Panc1 (cell line): Measurements from ENCODE around the gene SFRP5.

Experiments
- CTCF ChIP-seq: fragments of 450-650 bp; IDR thresholded peaks from 2 replicates; pipeline ENCODE4 v1.5.1; 2017; ENCODE audit warnings: mild to moderate bottlenecking
- POLR2AphosphoS5 ChIP-seq: IDR thresholded peaks from 2 replicates; pipeline ENCODE4 v1.6.1; 2012; ENCODE audit warnings: mild to moderate bottlenecking, low read depth, low read length, moderate library complexity

GRCh38 chr10:97759158-97759887 lies 12.5 kb downstream of the SFRP5 start:
- peak; percentile 98 for TF ChIP-seq CTCF
- TF ChIP-seq POLR2AphosphoS5, result no peak
